Bronchial epithelial cell (primary cell): ENCODE results near the gene ANKS1B. TPM values are rescaled to one million over a fixed set of nuclear protein-coding genes. Genes with fewer than 3 reads are reported as not detected.
A peak's percentile ranks its signal among the peaks of the same experiment; 100 is the strongest.

Experiments used
- DNase-seq: peaks from one replicate; pipeline ENCODE4 v3.0.0-alpha.2; 2010; ENCODE audit warnings: low read depth
- FAIRE-seq: peaks from 2 replicates; lab custom pipeline; 2011; peaks lifted over from hg19 to GRCh38; lab: Jason Lieb, UNC
- H3K27me3 ChIP-seq: 2 replicates; pipeline ENCODE4 v1.5.1; 2011; ENCODE audit warnings: low read length; ENCODE audit not compliant: control insufficient read depth, insufficient read depth
- H3K36me3 ChIP-seq: 2 replicates; pipeline ENCODE4 v1.5.1; 2011; ENCODE audit warnings: low read length; ENCODE audit not compliant: control insufficient read depth, insufficient read depth
- H3K4me3 ChIP-seq: 2 replicates; pipeline ENCODE4 v1.5.1; 2011; ENCODE audit warnings: mild to moderate bottlenecking, low read depth, low read length, control low read depth
- total RNA-seq: library from RNA; depleted of rRNA; stranded (reverse); fragments of >200 nt; gene quantifications from 2 replicates; pipeline ENCODE4 v1.2.1, GENCODE V29; 2014
- TF ChIP-seq, protein P1 (sequence below): IDR thresholded peaks from 2 replicates; pipeline ENCODE4 v1.5.1; 2011; ENCODE audit warnings: mild to moderate bottlenecking, moderate library complexity, low read length, control low read depth, inconsistent platforms; ENCODE audit not compliant: insufficient read depth, severe bottlenecking

Gene ANKS1B
- total RNA-seq, 1 donor from 2014 or later, result 0.26 TPM

DNA sequence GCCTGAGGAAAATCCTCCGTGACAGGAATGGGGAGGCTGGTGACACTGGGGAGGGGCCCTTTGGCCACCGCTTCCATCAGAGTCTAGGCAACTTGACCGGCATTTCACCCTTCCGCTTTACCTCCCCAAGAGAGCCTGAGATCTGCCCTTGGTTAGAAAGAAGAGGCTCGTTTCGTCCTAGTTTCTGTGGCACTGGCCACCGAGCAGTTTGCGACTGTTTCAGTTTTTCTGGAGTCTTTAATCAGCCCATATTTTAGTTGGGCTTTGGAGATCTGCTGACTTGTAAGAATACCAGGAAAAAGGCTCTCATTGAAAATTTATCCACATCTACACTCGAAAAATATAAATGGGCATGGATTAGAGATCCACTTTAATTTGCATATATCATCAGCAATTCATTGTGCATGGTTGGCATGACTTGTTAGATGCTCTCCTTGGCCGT, 414 bp upstream of the ANKS1B start:
- Histone ChIP-seq H3K27me3 (peaks cover 7% of the 10 kb centered on the region), H3K4me3 (peak overlapping the region; percentile 39), H3K36me3 (no peaks in the 10 kb centered on the region)
- DNase-seq (no peak), FAIRE-seq (no peak)
- TF ChIP-seq, protein P1, sequence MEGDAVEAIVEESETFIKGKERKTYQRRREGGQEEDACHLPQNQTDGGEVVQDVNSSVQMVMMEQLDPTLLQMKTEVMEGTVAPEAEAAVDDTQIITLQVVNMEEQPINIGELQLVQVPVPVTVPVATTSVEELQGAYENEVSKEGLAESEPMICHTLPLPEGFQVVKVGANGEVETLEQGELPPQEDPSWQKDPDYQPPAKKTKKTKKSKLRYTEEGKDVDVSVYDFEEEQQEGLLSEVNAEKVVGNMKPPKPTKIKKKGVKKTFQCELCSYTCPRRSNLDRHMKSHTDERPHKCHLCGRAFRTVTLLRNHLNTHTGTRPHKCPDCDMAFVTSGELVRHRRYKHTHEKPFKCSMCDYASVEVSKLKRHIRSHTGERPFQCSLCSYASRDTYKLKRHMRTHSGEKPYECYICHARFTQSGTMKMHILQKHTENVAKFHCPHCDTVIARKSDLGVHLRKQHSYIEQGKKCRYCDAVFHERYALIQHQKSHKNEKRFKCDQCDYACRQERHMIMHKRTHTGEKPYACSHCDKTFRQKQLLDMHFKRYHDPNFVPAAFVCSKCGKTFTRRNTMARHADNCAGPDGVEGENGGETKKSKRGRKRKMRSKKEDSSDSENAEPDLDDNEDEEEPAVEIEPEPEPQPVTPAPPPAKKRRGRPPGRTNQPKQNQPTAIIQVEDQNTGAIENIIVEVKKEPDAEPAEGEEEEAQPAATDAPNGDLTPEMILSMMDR, result no peak

DNA sequence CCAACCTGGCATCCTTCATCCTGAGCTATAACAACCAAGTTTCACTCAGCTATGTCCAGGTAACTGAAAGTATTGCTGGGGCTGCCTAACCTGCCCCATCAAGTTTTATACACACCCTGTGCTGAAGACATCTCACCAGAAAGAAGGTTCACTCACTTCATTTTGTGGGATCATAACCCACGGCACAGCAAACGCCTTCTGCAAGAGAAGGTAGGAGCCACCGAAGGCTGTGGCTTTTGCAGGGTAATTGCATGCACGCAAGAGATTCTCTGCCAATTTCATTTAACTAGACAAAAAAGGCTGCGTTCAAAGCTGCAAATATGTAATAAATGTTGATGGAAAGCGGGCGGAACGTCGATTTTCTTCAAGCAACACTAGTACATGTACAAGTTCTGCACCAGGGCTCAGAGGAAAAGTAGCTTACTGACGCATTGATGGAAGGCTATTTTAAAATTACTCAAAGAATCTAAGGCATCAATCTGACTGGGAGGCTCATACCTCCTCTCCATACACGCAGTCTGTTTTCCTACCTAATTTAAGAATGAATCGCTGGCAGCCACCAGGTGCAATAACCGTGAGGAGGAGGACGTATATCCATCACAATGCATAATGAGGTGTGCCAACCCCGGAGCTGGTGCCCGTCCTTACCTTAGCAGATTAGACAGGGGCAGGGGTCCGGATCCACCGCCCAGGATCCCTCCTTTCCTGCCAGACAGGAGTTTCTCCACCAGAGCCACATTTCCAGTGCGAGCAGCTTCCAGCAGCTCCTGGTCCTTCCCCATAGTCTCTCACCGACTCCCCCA, 1.1 kb downstream of the ANKS1B start:
- TF ChIP-seq, protein P1, result no peak
- peaks cover 6% of the 10 kb centered on the region for H3K27me3 ChIP-seq
- FAIRE-seq (no peak), DNase-seq (no peak)
- no peak overlapping the region for H3K4me3 ChIP-seq
- no peaks in the 10 kb centered on the region for H3K36me3 ChIP-seq

DNA sequence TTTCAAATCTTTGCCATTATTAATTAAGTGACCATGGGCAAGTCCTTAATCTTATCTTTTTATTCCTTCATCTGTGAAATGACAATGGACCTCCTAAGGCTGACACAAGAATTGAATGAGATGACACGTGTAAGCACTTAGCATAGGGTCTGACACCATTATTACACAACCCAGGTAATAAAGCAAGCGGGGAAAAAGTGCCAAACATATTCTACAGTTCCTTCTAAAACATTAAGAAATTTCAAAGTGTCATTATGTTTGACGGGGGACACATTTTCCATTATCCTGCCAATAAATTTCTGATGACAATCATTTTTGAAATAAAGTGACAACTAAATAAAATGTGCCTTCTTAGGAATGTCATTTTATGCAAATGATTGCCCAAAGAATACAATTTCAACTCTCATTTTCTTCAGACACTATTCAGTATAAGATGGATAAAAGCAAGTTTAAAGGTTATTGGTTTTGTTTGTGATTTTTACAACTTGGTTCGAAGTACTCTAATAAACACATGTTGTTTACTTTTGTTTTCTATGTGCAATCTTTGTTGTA, 3.0 kb downstream of the ANKS1B start:
- TF ChIP-seq, protein P1, result no peak
- FAIRE-seq, result no peak
- peaks cover 9% of the 10 kb centered on the region for H3K27me3 ChIP-seq
- H3K4me3 ChIP-seq, result no peak overlapping the region
- no peak for DNase-seq
- H3K36me3 ChIP-seq, result no peaks in the 10 kb centered on the region

DNA sequence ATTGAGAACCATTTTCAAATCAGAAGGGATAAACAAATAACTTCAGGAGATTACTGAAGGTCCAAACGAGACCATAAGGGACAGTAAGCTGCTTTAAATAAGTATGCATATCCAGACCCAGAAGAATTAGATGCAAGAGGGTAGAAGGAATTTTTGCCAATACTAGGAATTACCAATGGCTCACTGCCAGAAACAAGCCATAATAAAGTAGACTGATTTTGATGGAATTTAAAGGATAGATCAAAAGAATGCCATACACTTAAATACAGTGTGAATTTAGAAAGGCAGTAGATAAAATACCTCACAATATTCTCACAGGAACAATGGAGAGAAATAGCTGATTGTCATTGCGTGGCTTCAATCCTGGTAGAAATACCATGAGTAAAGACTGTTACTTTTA, 5.3 kb downstream of the ANKS1B start:
- peaks cover 6% of the 10 kb centered on the region for H3K27me3 ChIP-seq
- TF ChIP-seq, protein P1, result no peak
- no peak overlapping the region for H3K4me3 ChIP-seq
- FAIRE-seq (no peak), DNase-seq (no peak)
- no peaks in the 10 kb centered on the region for H3K36me3 ChIP-seq

DNA sequence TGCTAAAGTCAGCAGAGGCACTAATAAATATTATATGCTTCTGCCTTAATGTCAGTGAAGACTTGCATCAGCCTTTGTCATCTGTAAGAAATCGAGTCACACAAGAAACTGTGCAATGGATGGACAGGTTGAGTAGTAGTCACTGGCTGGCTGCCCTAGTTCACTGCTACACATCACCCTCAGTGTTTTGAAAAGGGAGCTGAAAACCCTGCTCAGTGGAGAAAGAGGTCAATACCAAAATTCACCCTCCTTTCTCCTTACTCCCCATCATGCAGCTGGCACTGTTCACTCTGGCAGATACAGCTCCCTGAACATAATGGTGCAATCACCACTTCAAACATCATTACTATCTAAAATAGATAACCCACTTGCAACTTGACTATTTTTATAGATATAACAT, 6.6 kb downstream of the ANKS1B start:
- Histone ChIP-seq H3K27me3 (peaks cover 5% of the 10 kb centered on the region), H3K4me3 (no peak overlapping the region), H3K36me3 (no peaks in the 10 kb centered on the region)
- TF ChIP-seq, protein P1, result no peak
- DNase-seq, result peak; percentile 4
- FAIRE-seq, result no peak
